ENCODE results near the gene SSX4B.
"Not testable (repeated sequence)": the region's sequence is repeated elsewhere in the genome, so short reads cannot be mapped to it uniquely, and the experiment has no call there.

SSX4B gene

DNA sequence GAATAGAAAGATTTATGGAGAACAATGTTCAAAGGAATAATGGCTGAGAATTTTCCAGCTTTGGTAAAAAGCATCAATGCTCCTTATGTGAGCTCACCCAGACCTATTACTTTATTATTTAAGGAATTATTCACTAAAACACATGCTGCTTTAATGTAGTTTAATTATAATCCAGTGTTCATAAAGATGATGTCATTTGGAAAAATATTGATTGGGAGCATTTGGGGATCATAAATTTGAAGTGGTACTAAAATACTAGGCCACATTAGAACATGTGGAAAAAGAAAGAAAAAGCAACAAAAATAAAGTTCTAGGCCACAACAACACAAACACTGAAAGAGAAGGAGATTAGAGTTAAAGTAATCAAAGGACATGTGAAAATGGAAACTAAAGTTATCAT is 38.3 kb upstream of the SSX4B start:
- TF ChIP-seq, protein P1, sequence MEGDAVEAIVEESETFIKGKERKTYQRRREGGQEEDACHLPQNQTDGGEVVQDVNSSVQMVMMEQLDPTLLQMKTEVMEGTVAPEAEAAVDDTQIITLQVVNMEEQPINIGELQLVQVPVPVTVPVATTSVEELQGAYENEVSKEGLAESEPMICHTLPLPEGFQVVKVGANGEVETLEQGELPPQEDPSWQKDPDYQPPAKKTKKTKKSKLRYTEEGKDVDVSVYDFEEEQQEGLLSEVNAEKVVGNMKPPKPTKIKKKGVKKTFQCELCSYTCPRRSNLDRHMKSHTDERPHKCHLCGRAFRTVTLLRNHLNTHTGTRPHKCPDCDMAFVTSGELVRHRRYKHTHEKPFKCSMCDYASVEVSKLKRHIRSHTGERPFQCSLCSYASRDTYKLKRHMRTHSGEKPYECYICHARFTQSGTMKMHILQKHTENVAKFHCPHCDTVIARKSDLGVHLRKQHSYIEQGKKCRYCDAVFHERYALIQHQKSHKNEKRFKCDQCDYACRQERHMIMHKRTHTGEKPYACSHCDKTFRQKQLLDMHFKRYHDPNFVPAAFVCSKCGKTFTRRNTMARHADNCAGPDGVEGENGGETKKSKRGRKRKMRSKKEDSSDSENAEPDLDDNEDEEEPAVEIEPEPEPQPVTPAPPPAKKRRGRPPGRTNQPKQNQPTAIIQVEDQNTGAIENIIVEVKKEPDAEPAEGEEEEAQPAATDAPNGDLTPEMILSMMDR (IDR thresholded peaks at IDR 0.05; ENCODE audit: insufficient read depth, low read depth, low read length, missing control alignments) = no peak
- no peak overlapping the region for H3K4me3 ChIP-seq (ENCODE audit: low read depth, low read length)
- no peak for DNase-seq (ENCODE audit: low read depth)

DNA sequence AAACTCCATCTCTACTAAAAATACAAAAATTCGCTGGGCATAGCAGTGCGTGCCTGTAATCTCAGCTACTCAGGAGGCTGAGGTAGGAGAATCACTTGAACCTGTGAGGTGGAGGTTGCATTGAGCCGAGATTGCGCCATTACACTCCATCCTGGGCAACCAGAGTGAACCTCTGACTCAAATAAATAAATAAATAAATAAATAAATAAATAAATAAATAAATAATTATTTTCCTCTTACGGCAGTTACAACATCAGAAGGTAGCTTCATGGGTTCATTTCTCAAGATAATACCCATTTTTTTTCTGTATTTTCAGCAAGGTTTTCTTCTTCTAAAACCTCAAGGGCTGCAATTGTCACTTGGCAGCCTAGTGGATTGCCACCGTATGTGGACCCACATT is 35.4 kb upstream of the SSX4B start:
- DNase-seq (ENCODE audit: low read depth); H3K4me3 ChIP-seq (ENCODE audit: low read depth, low read length): not testable (repeated sequence)

DNA sequence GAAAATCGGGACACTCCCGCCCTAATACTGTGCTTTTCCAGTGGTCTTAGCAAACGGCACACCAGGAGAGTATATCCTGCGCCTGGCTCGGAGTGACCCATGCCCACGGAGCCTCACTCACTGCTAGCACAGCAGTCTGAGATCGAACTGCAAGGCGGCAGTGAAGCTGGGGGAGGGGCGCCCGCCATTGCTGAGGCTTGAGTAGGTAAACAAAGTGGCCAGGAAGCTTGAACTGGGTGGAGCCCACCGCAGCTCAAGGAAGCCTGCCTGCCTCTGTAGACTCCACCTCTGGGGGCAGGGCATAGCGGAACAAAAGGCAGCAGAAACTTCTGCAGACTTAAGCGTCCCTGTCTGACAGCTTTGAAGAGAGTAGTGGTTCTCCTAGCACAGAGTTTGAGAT is 22.0 kb upstream of the SSX4B start:
- not testable (repeated sequence) for DNase-seq (ENCODE audit: low read depth); H3K4me3 ChIP-seq (ENCODE audit: low read depth, low read length)

DNA sequence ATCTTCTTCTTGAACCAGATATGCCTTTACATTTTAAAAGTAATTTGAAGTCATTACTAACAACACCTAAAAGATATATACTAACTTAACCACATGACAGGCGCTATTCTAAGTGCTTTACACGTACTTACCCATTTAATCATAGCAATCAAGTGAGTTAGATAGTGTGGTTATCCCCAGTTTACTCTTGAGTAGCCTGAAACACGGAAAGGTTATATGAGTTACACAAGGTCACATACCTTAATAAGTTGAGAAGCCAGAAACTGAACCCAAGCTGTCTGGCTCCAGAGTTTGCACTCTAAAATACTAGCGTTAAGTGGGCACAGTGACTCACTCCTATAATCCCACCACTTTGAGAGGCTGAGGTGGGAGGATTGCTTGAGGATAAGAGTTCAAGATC is 18.4 kb upstream of the SSX4B start:
- not testable (repeated sequence) for H3K4me3 ChIP-seq (ENCODE audit: low read depth, low read length); DNase-seq (ENCODE audit: low read depth)

DNA sequence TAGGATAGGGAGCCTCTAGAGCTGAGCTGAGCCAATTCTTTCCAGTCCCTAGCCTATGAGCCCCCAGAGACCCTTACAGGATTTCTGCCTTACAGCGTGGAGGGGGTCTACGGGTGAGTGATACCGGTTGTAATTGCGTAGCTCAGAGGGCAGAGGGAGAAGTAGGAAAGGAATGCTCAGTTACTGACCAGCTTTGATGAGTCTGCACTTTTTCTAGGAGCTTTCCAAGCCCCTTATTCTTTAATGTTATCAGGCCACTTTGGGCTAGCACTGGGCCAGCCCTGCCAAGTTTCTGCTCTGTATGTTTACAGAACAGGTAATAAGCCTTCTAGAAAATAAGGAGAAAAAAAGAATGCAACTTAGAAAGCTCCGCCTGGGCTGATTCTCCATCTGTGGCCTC is 17.8 kb upstream of the SSX4B start:
- DNase-seq (ENCODE audit: low read depth); H3K4me3 ChIP-seq (ENCODE audit: low read depth, low read length): not testable (repeated sequence)

DNA sequence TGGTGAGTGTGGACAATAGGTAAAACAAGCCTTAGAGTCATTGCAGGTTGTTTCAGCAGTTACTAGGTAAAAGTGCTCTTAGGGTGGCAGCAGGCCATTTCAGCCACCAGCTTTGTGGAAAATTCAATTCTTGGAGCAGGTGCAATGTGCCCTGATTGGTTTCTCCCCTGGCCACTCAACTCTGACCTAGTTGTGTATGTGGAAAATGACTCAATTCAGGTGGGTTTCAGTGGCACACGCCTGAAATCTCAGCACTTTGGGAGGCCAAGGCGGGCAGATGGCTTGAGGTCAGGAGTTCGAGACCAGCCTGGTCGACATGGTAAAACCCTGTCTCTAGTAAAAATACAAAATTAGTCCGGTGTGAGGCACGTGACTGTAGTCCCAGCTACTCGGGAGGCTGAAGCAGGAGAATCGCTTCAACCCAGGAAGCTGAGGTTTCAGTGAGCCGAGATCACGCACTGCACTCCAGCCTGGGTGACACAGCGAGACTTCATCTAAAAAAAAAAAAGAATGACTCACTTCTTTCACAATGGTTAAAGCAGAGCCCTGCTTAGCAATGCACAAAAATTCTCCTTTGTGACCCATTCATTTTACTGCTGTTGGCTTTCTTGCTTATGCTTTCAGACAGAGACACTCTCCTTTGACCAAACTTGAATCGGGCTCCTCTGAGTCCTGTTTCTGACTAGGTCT is 15.4 kb upstream of the SSX4B start:
- DNase-seq (ENCODE audit: low read depth); H3K4me3 ChIP-seq (ENCODE audit: low read depth, low read length): not testable (repeated sequence)

DNA sequence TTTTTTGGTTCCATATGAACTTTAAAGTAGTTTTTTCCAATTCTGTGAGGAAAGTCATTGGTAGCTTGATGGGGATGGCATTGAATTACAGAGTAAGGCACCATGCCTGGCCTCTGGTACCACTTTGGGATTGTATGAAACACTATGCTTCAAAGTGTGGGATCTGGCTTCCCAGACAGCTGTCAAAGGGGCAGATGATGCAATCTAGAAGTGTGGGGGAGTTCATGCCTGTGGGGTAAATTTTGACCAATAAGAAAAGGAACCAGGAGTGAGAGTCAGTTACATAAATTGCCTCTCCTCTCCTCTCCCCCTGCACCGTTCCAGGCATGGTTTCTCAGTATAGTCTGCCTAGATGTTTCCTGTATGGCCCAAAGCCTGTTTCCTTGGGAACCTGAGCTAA is 13.9 kb downstream of the SSX4B start:
- not testable (repeated sequence) for DNase-seq (ENCODE audit: low read depth); H3K4me3 ChIP-seq (ENCODE audit: low read depth, low read length)

DNA sequence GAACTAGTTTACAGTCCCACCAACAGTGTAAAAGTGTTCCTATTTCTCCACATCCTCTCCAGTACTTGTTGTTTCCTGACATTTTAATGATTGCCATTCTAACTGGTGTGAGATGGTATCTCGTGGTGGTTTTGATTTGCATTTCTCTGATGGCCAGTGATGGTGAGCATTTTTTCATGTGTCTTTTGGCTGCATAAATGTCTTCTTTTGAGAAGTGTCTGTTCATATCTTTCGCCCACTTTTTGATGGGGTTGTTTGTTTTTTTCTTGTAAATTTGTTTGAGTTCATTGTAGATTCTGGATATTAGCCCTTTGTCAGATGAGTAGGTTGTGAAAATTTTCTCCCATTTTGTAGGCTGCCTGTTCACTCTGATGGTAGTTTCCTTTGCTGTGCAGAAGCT is 14.8 kb downstream of the SSX4B start:
- not testable (repeated sequence) for H3K4me3 ChIP-seq (ENCODE audit: low read depth, low read length); DNase-seq (ENCODE audit: low read depth)

DNA sequence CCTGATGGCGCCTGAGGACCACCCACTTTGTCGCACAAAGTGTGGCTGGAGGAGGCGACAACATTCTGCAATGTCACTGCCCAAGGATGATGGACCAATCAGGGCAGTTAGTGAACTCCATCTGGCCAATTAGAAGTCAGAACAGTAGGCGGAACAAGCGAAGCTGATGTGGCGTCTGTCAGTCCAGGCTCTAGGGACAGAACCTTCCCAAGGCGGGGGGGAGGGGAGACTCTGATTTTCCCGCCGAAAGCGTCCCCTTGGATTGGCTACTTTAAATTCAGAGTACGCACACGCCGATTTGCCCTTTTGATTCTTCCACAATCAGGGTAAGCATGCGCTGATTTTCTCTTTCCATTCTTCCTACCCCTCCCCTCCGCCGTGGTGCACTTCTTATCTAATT is 28.5 kb downstream of the SSX4B start, which contains the start of gene SSX4:
Gene SSX4, plus strand, starts transcription at position 301 of the 400 bp plus-strand sequence. CDS start 515 bp downstream, outside the sequence.
- not testable (repeated sequence) for H3K4me3 ChIP-seq (ENCODE audit: low read depth, low read length); DNase-seq (ENCODE audit: low read depth)

DNA sequence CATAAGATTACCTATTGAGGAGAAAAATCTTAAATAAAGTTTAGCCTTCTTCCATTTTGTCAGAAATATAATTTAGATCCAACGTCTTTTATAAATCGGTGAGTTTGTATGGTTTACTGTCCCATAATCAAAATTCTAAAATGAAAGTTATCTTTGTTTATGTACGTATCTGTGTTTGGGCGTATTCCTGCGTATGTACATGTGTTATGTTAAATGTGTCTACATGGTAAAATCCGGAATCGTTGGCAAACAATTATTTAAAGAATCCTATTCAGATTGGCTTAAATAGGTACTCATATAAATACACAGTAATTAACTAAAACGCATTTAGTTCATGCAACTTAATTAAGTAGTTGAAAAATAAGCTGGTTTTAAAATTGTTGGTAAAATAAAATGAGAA is 41.4 kb downstream of the SSX4B start:
- not testable (repeated sequence) for DNase-seq (ENCODE audit: low read depth); H3K4me3 ChIP-seq (ENCODE audit: low read depth, low read length)

DNA sequence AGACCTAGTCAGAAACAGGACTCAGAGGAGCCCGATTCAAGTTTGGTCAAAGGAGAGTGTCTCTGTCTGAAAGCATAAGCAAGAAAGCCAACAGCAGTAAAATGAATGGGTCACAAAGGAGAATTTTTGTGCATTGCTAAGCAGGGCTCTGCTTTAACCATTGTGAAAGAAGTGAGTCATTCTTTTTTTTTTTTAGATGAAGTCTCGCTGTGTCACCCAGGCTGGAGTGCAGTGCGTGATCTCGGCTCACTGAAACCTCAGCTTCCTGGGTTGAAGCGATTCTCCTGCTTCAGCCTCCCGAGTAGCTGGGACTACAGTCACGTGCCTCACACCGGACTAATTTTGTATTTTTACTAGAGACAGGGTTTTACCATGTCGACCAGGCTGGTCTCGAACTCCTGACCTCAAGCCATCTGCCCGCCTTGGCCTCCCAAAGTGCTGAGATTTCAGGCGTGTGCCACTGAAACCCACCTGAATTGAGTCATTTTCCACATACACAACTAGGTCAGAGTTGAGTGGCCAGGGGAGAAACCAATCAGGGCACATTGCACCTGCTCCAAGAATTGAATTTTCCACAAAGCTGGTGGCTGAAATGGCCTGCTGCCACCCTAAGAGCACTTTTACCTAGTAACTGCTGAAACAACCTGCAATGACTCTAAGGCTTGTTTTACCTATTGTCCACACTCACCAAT is 43.9 kb downstream of the SSX4B start:
- H3K4me3 ChIP-seq (ENCODE audit: low read depth, low read length); DNase-seq (ENCODE audit: low read depth): not testable (repeated sequence)

DNA sequence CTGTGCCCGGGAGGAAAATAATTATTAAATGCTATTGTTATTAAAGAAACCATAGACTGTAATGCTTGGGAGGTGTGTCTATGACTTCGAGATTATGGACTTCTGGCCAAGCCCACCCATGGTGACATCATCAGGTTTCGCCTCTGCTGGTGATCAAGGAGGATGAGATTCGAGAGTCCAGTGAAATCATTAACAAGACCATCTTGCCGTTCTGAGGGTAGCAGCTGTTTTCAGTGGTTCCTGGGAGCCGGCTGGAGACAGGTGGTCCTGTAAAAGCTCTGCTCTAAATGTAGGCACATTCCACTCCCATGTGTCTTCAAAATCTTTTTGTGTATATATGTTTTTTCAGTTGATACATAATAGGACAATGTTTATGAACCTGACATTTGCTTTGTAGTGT is 52.5 kb downstream of the SSX4B start:
- not testable (repeated sequence) for H3K4me3 ChIP-seq (ENCODE audit: low read depth, low read length); DNase-seq (ENCODE audit: low read depth)

DNA sequence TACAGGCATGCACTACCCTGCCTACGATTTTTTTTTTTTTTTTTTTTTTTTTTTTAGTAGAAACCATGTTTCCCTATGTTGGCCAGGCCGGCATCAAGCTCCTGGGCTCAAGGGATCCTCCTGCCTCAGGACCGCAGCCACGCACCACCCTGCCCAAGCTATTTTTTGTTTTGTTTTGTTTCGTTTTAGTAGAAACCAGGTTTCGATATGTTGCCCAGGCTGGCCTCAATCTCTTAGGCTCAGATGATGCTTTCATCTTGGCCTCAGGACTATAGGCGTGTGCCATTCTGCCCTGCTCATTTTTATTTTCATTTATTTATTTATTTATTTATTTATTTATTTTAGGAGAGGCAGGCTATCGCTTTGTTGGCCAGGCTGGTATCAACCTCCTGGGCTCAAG is 54.1 kb downstream of the SSX4B start:
- no peak for DNase-seq (ENCODE audit: low read depth)
- TF ChIP-seq, protein P1 (IDR thresholded peaks at IDR 0.05; ENCODE audit: insufficient read depth, low read depth, low read length, missing control alignments) = no peak
- H3K4me3 ChIP-seq (ENCODE audit: low read depth, low read length) = no peak overlapping the region

DNA sequence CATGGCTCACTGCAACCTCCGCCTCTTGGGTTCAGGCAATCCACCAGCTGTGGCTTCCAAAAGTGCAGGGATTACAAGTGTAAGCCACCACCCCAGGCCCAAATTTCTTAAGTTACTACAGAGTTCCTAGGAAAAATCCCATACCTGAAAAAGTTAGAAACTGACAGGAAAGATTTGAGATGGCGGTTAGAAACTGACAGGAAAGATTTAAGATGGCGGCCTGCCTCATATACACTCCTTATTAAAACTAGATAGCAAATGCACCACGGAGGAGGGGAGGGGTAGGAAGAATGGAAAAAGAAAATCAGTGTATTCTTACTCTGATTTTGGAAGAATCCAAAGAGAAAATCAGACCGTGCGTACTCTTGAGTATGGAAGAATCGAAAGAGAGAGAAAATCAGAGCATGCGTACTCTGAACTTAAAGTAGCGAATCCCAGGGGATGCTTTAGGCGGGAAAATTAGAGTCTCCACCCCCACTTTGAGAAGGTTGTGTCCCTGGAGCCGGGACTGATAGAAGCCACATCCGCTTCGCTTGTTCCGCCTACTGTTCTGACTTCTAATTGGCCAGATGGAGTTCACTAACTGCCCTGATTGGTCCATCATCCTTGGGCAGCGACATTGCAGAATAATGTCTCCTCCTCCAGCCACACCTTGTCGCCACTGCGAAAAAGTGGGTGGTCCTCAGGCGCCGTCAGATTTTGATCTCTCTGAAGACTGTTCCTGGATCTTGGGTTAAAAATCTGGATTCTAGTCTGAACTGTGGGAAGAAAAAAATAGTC is 55.3 kb downstream of the SSX4B start, which contains the start of gene SSX3:
Gene SSX3, minus strand, starts transcription at position 389 of the 780 bp plus-strand sequence. CDS start 1,454 bp downstream, outside the sequence.
- not testable (repeated sequence) for H3K4me3 ChIP-seq (ENCODE audit: low read depth, low read length); DNase-seq (ENCODE audit: low read depth)
